GM23338 (cell line): Measurements from ENCODE around the gene MEFV. TPM values are rescaled to one million over a fixed set of nuclear protein-coding genes. Genes with fewer than 3 reads are reported as not detected.

Source experiments
- ATAC-seq: fragments of 200-7000 bp; cut with Tn5 transposase; 3 replicates; pipeline ENCODE4 v1.9.1; 2020
- DNase-seq: peaks from one replicate; pipeline ENCODE4 v3.0.0-alpha.2; 2015; ENCODE audit warnings: low spot score
- H2AFZ ChIP-seq: fragments of 200-600 bp; sonication (generic); 2 replicates; pipeline ENCODE4 v1.8.0; 2016; ENCODE audit warnings: antibody characterized with exemption, mild to moderate bottlenecking, moderate library complexity
- H3F3A ChIP-seq: fragments of 200-600 bp; sonication (generic); replicated peaks from 2 replicates; pipeline ENCODE4 v1.8.0; 2017; ENCODE audit warnings: antibody characterized with exemption, mixed run types, low read depth
- H3K27ac ChIP-seq: fragments of 200-600 bp; sonication (generic); 2 replicates; pipeline ENCODE4 v1.6.1; 2016; ENCODE audit warnings: low read depth
- H3K27me3 ChIP-seq: fragments of 200-600 bp; sonication (generic); 2 replicates; pipeline ENCODE4 v1.8.0; 2016; ENCODE audit warnings: mild to moderate bottlenecking, mixed run types, moderate library complexity; ENCODE audit not compliant: insufficient read depth
- H3K36me3 ChIP-seq: fragments of 200-600 bp; sonication (generic); 2 replicates; pipeline ENCODE4 v1.8.0; 2016; ENCODE audit warnings: mild to moderate bottlenecking; ENCODE audit not compliant: insufficient read depth
- H3K4me1 ChIP-seq: fragments of 200-600 bp; sonication (generic); 2 replicates; pipeline ENCODE4 v1.8.0; 2016; ENCODE audit warnings: mild to moderate bottlenecking, moderate library complexity; ENCODE audit not compliant: insufficient read depth
- H3K4me2 ChIP-seq: fragments of 200-600 bp; sonication (generic); 2 replicates; pipeline ENCODE4 v1.7.1; 2017; ENCODE audit warnings: mixed run types
- H3K4me3 ChIP-seq: fragments of 200-600 bp; sonication (generic); 2 replicates; pipeline ENCODE4 v1.6.1; 2016; ENCODE audit warnings: mixed run types
- H3K79me2 ChIP-seq: fragments of 200-600 bp; sonication (generic); replicated peaks from 2 replicates; pipeline ENCODE4 v1.8.0; 2017; ENCODE audit warnings: mild to moderate bottlenecking; ENCODE audit not compliant: insufficient read depth
- H3K9me2 ChIP-seq: fragments of 200-600 bp; sonication (generic); 2 replicates; pipeline ENCODE4 v1.8.0; 2017; ENCODE audit not compliant: insufficient read depth
- H4K20me1 ChIP-seq: fragments of 200-600 bp; sonication (generic); replicated peaks from 2 replicates; pipeline ENCODE4 v1.8.0; 2017; ENCODE audit warnings: mild to moderate bottlenecking; ENCODE audit not compliant: insufficient read depth
- H3K27ac Mint-ChIP-seq: 2 replicates; pipeline ENCODE4 v1.8.0; 2020; ENCODE audit warnings: inconsistent platforms, mild to moderate bottlenecking, moderate library complexity, mixed read lengths
- H3K27me3 Mint-ChIP-seq: 3 replicates; pipeline ENCODE4 v1.8.0; 2022; ENCODE audit warnings: low read depth, mild to moderate bottlenecking, moderate library complexity, mixed read lengths, inconsistent platforms; ENCODE audit not compliant: insufficient read depth, poor library complexity
- H3K36me3 Mint-ChIP-seq: 3 replicates; pipeline ENCODE4 v1.8.0; 2021; ENCODE audit warnings: low read depth, mild to moderate bottlenecking, inconsistent platforms, moderate library complexity, mixed read lengths
- H3K4me1 Mint-ChIP-seq: 3 replicates; pipeline ENCODE4 v1.8.0; 2020; ENCODE audit warnings: mild to moderate bottlenecking, inconsistent platforms, mixed read lengths
- H3K4me3 Mint-ChIP-seq: 3 replicates; pipeline ENCODE4 v1.8.0; 2021; ENCODE audit warnings: moderate library complexity, mild to moderate bottlenecking, inconsistent platforms, mixed read lengths
- H3K9me3 Mint-ChIP-seq: 3 replicates; pipeline ENCODE4 v1.8.0; 2020; ENCODE audit warnings: moderate library complexity, mild to moderate bottlenecking, inconsistent platforms, mixed read lengths
- CREB1 ChIP-seq: fragments of 250-450 bp; sonication (Bioruptor Pico); IDR thresholded peaks from 2 replicates; pipeline ENCODE4 v1.5.0; 2020; ENCODE audit warnings: low read depth, mild to moderate bottlenecking, moderate library complexity
- EZH2phosphoT487 ChIP-seq: fragments of 200-600 bp; sonication (generic); IDR thresholded peaks from one replicate; pipeline ENCODE4 v1.8.1; 2018; ENCODE audit warnings: antibody characterized with exemption; ENCODE audit not compliant: unreplicated experiment
- JUNB ChIP-seq: IDR thresholded peaks from one replicate; pipeline ENCODE4 v1.6.1; 2016; ENCODE audit warnings: antibody characterized with exemption; ENCODE audit not compliant: unreplicated experiment
- NANOG ChIP-seq: IDR thresholded peaks from 2 replicates; pipeline ENCODE4 v1.6.1; 2016; ENCODE audit warnings: antibody characterized with exemption, borderline replicate concordance
- POLR2AphosphoS5 ChIP-seq: IDR thresholded peaks from 2 replicates; pipeline ENCODE4 v1.6.1; 2016; ENCODE audit warnings: antibody characterized with exemption, low read depth
- ZNF331 ChIP-seq: fragments of 250-450 bp; sonication (Bioruptor Pico); IDR thresholded peaks from 2 replicates; pipeline ENCODE4 v1.5.0; 2020; ENCODE audit warnings: low read depth, mild to moderate bottlenecking, moderate library complexity
- polyA plus RNA-seq: library from polyadenylated mRNA; unstranded; fragments of >200 nt; fragmentation: Nextera tagmentation; extraction: Ambion mirVana; gene quantifications from 2 replicates; pipeline ENCODE4 v1.2.1, GENCODE V29; 2016
- total RNA-seq: library from RNA; depleted of rRNA; stranded (reverse); fragments of >200 nt; shearing (Covaris generic); gene quantifications from 2 replicates; pipeline ENCODE4 v1.2.3, GENCODE V29; 2014
- TF ChIP-seq, protein P1 (sequence below), 2 experiments: fragments of 200-600 bp in 1 of 2; sonication (generic) in 1 of 2; conservative IDR thresholded peaks; 2 replicates each; pipeline versions ENCODE4 v1.5.1 to v1.6.1; 2016 to 2017; ENCODE audit warnings: antibody characterized with exemption in 2 of 2, low read depth in 2 of 2, mild to moderate bottlenecking in 2 of 2, moderate library complexity in 1 of 2
- TF ChIP-seq, protein P2 (sequence below): fragments of 250-450 bp; sonication (Bioruptor Pico); IDR thresholded peaks from 2 replicates; pipeline ENCODE4 v1.5.0; 2020; ENCODE audit warnings: mild to moderate bottlenecking, moderate library complexity

The MEFV gene
- total and polyA plus RNA-seq, 2 experiments from 2014 or later, result 0.07 TPM; not detected in 1

DNA sequence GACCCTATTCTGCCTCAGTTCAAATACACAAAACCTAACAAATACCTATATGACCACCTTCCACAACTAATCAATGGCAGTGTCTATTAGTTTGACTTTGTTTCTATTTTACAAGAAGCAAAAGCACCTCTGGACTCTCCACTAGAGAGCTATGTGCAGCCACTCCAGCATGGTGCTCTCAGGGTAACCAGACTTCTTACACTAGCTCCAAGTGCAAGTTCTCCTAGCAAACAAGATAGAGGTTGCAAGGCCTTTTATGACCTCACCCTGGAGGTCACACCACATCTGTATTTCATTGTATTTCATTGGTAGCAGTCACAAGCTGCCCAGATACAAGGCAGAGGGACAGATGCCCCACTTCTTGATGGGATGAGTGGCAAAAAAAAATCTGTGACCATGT, 18.5 kb upstream of the MEFV start (continued):
- TF ChIP-seq, protein P1, sequence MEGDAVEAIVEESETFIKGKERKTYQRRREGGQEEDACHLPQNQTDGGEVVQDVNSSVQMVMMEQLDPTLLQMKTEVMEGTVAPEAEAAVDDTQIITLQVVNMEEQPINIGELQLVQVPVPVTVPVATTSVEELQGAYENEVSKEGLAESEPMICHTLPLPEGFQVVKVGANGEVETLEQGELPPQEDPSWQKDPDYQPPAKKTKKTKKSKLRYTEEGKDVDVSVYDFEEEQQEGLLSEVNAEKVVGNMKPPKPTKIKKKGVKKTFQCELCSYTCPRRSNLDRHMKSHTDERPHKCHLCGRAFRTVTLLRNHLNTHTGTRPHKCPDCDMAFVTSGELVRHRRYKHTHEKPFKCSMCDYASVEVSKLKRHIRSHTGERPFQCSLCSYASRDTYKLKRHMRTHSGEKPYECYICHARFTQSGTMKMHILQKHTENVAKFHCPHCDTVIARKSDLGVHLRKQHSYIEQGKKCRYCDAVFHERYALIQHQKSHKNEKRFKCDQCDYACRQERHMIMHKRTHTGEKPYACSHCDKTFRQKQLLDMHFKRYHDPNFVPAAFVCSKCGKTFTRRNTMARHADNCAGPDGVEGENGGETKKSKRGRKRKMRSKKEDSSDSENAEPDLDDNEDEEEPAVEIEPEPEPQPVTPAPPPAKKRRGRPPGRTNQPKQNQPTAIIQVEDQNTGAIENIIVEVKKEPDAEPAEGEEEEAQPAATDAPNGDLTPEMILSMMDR (conservative IDR thresholded peaks at IDR 0.05; ENCODE audit: low read depth in 2 of 2), result no peak
- TF ChIP-seq NANOG (no peak), POLR2AphosphoS5 (no peak), CREB1 (CRISPR knock-in tag) (no peak), EZH2phosphoT487 (no peak)
- TF ChIP-seq, protein P2, sequence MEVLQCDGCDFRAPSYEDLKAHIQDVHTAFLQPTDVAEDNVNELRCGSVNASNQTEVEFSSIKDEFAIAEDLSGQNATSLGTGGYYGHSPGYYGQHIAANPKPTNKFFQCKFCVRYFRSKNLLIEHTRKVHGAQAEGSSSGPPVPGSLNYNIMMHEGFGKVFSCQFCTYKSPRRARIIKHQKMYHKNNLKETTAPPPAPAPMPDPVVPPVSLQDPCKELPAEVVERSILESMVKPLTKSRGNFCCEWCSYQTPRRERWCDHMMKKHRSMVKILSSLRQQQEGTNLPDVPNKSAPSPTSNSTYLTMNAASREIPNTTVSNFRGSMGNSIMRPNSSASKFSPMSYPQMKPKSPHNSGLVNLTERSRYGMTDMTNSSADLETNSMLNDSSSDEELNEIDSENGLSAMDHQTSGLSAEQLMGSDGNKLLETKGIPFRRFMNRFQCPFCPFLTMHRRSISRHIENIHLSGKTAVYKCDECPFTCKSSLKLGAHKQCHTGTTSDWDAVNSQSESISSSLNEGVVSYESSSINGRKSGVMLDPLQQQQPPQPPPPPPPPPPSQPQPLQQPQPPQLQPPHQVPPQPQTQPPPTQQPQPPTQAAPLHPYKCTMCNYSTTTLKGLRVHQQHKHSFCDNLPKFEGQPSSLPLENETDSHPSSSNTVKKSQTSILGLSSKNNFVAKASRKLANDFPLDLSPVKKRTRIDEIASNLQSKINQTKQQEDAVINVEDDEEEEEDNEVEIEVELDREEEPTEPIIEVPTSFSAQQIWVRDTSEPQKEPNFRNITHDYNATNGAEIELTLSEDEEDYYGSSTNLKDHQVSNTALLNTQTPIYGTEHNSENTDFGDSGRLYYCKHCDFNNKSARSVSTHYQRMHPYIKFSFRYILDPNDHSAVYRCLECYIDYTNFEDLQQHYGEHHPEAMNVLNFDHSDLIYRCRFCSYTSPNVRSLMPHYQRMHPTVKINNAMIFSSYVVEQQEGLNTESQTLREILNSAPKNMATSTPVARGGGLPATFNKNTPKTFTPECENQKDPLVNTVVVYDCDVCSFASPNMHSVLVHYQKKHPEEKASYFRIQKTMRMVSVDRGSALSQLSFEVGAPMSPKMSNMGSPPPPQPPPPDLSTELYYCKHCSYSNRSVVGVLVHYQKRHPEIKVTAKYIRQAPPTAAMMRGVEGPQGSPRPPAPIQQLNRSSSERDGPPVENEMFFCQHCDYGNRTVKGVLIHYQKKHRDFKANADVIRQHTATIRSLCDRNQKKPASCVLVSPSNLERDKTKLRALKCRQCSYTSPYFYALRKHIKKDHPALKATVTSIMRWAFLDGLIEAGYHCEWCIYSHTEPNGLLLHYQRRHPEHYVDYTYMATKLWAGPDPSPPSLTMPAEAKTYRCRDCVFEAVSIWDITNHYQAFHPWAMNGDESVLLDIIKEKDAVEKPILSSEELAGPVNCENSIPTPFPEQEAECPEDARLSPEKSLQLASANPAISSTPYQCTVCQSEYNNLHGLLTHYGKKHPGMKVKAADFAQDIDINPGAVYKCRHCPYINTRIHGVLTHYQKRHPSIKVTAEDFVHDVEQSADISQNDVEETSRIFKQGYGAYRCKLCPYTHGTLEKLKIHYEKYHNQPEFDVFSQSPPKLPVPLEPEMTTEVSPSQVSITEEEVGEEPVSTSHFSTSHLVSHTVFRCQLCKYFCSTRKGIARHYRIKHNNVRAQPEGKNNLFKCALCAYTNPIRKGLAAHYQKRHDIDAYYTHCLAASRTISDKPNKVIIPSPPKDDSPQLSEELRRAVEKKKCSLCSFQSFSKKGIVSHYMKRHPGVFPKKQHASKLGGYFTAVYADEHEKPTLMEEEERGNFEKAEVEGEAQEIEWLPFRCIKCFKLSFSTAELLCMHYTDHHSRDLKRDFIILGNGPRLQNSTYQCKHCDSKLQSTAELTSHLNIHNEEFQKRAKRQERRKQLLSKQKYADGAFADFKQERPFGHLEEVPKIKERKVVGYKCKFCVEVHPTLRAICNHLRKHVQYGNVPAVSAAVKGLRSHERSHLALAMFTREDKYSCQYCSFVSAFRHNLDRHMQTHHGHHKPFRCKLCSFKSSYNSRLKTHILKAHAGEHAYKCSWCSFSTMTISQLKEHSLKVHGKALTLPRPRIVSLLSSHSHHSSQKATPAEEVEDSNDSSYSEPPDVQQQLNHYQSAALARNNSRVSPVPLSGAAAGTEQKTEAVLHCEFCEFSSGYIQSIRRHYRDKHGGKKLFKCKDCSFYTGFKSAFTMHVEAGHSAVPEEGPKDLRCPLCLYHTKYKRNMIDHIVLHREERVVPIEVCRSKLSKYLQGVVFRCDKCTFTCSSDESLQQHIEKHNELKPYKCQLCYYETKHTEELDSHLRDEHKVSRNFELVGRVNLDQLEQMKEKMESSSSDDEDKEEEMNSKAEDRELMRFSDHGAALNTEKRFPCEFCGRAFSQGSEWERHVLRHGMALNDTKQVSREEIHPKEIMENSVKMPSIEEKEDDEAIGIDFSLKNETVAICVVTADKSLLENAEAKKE, result no peak

DNA sequence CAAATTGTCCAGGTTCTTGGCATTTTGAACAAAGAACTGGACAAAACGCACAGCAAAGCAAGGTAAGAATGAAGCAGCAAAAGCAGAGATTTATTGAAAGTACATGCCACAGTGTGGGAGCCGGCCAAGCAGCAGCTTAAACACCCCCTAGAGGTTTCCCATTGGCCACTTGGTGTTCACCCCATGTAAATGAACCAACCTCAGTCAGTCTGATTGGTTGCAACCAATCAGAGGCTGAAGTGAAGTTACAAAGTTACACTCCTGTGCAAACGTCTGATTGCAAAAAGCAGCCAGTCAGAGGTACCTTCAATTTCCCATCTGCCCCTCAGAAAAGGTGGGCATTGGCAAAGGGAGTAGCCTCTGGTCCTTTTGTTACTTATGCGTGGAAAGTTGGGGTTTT, 18.1 kb upstream of the MEFV start:
- ATAC-seq (no peak), DNase-seq (no peak)
- Histone ChIP-seq H3K4me2 (no peak overlapping the region), H3K27me3 (0 out of 2 replicates have a peak, but pooled peaks cover 12% of the 10 kb centered on the region), H3K9me2 (peaks cover 4% of the 10 kb centered on the region; the same call in 1 of the 2 replicates), H3K79me2 (no peaks in the 10 kb centered on the region), H3K4me1 (no peaks in the 10 kb centered on the region), H3K4me3 (no peak overlapping the region), H3F3A (no peaks in the 10 kb centered on the region), H3K27ac (no peak overlapping the region), H4K20me1 (no peaks in the 10 kb centered on the region), H2AFZ (no peak overlapping the region), H3K36me3 (no peaks in the 10 kb centered on the region)
- H3K27ac Mint-ChIP-seq, result no peak overlapping the region
- peaks cover 2% of the 10 kb centered on the region for H3K27me3 Mint-ChIP-seq
- no peaks in the 10 kb centered on the region for H3K4me1 Mint-ChIP-seq
- no peak overlapping the region for H3K4me3 Mint-ChIP-seq
- peaks cover 31% of the 10 kb centered on the region for H3K9me3 Mint-ChIP-seq
- no peaks in the 10 kb centered on the region for H3K36me3 Mint-ChIP-seq
- TF ChIP-seq JUNB, result no peak
- TF ChIP-seq ZNF331, result no peak
- TF ChIP-seq, protein P2, result no peak
- TF ChIP-seq CREB1 (CRISPR knock-in tag), result no peak
- TF ChIP-seq NANOG, result no peak
- no peak for TF ChIP-seq POLR2AphosphoS5
